ENCODE data around the gene SMYD3. TPM values are rescaled to one million over a fixed set of nuclear protein-coding genes. Genes with fewer than 3 reads are reported as not detected.

SMYD3 gene
- total RNA-seq, 1 experiment from 2014 or later: 25.5 TPM

GRCh38 chr1:246122071-246122470, 385.0 kb downstream of the SMYD3 start:
- peaks cover 0 to 3% of the 10 kb centered on the region in 2 experiments; a peak in 2 of 4 replicates for H3K4me1 Mint-ChIP-seq
- Histone ChIP-seq H3K23me2 (ENCODE audit: insufficient read length, low read depth, low read length, poor library complexity, severe bottlenecking) (no peaks in the 10 kb centered on the region), H4K8ac (replicated peaks; ENCODE audit: insufficient read length, low read depth, low read length) (no peak overlapping the region), H2AK5ac (ENCODE audit: insufficient read length, low read length) (no peak overlapping the region), H3K4me2 (ENCODE audit: insufficient read depth, insufficient read length, low read length) (no peak overlapping the region), H3K27me3 (ENCODE audit: insufficient read depth, low read length) (no peaks in the 10 kb centered on the region), H2BK5ac (ENCODE audit: insufficient read length, low read length) (no peak overlapping the region), H3K23ac (ENCODE audit: insufficient read length, low read depth, low read length) (no peak overlapping the region), H3K18ac (ENCODE audit: insufficient read length, low read depth, low read length) (no peak overlapping the region), H3K9me3 (ENCODE audit: control insufficient read depth, low read depth, low read length) (no peaks in the 10 kb centered on the region), H3K9ac (ENCODE audit: extremely low read depth, insufficient read length, low read length) (no peak overlapping the region), H3K56ac (ENCODE audit: insufficient read length, low read depth, low read length) (no peak overlapping the region), H2BK20ac (ENCODE audit: low read depth, low read length, poor library complexity, severe bottlenecking) (no peak overlapping the region), H2BK15ac (ENCODE audit: low read depth, low read length) (no peak overlapping the region), H3K79me2 (ENCODE audit: insufficient read depth, low read length) (no peaks in the 10 kb centered on the region), H4K91ac (ENCODE audit: insufficient read length, low read depth, low read length) (no peak overlapping the region), H3K27ac (ENCODE audit: insufficient read length, low read depth, low read length) (no peak overlapping the region), H3K14ac (ENCODE audit: insufficient read depth, low read length) (no peak overlapping the region), H3K4me1 (ENCODE audit: insufficient read depth, low read length) (peaks cover 2% of the 10 kb centered on the region; the same call in 1 of the 2 replicates), H3T11ph (ENCODE audit: low read length) (no peak overlapping the region), H2BK120ac (ENCODE audit: low read depth, low read length, poor library complexity, severe bottlenecking) (no peak overlapping the region), H2BK12ac (ENCODE audit: insufficient read length, low read depth, low read length) (no peak overlapping the region), H3K79me1 (ENCODE audit: insufficient read depth, low read depth, low read length, poor library complexity, severe bottlenecking) (no peaks in the 10 kb centered on the region), H3K4ac (ENCODE audit: low read depth, low read length) (no peak overlapping the region), H4K5ac (ENCODE audit: insufficient read length, low read depth, low read length) (no peak overlapping the region), H4K20me1 (ENCODE audit: control insufficient read depth, insufficient read depth, insufficient read length) (no peaks in the 10 kb centered on the region), H2AFZ (ENCODE audit: low read length) (no peak overlapping the region)
- H3K9me3 Mint-ChIP-seq: no peaks in the 10 kb centered on the region
- TF ChIP-seq CTCF (conservative IDR thresholded peaks at IDR 0.05): no peak
- DNase-seq: no peak
- H3K4me3 Mint-ChIP-seq: no peak overlapping the region
- no CpG with 5 or more reads among the region's 3 CpGs for WGBS (ENCODE audit: extremely low coverage, insufficient read length, low lambda C conversion rate)
- no peaks in the 10 kb centered on the region for H3K36me3 Mint-ChIP-seq (ENCODE audit: insufficient read depth in 1 of 3, low read depth in 3 of 3)
- H3K27me3 Mint-ChIP-seq (ENCODE audit: low read depth): no peaks in the 10 kb centered on the region
- H3K27ac Mint-ChIP-seq: no peak overlapping the region

Measured in H9 (cell line).